OCI-LY1 (cell line): Measurements from ENCODE around the gene CD55.

Experiments used
- H2AFZ ChIP-seq: fragments of 200-600 bp; sonication (generic), shearing (Covaris generic); 2 replicates; pipeline ENCODE4 v1.6.0; 2014; ENCODE audit warnings: antibody characterized with exemption, mild to moderate bottlenecking, low read length
- H3F3A ChIP-seq: fragments of 200-600 bp; sonication (generic), shearing (Covaris generic); 2 replicates; pipeline ENCODE4 v1.6.0; 2014; ENCODE audit warnings: mild to moderate bottlenecking, antibody characterized with exemption, low read length, moderate library complexity; ENCODE audit not compliant: insufficient read depth
- H3K27ac ChIP-seq: fragments of 200-600 bp; sonication (generic); 2 replicates; pipeline ENCODE4 v1.5.1; 2014; ENCODE audit warnings: low read length, mixed run types, mild to moderate bottlenecking, low read depth; ENCODE audit not compliant: poor library complexity, severe bottlenecking
- H3K27me3 ChIP-seq: fragments of 200-600 bp; sonication (generic); 2 replicates; pipeline ENCODE4 v1.6.0; 2014; ENCODE audit warnings: antibody characterized with exemption, mild to moderate bottlenecking, low read length, moderate library complexity; ENCODE audit not compliant: insufficient read depth
- H3K36me3 ChIP-seq: fragments of 200-600 bp; sonication (generic); 2 replicates; pipeline ENCODE4 v1.6.1; 2014; ENCODE audit warnings: mild to moderate bottlenecking, antibody characterized with exemption, low read length, moderate library complexity, mixed read lengths; ENCODE audit not compliant: insufficient read depth
- H3K4me1 ChIP-seq: fragments of 200-600 bp; sonication (generic); 2 replicates; pipeline ENCODE4 v1.5.1; 2014; ENCODE audit warnings: mild to moderate bottlenecking, low read length, moderate library complexity; ENCODE audit not compliant: insufficient read depth, severe bottlenecking
- H3K4me2 ChIP-seq: fragments of 200-600 bp; sonication (generic), shearing (Covaris generic); 2 replicates; pipeline ENCODE4 v1.6.1; 2014; ENCODE audit warnings: low read length
- H3K4me3 ChIP-seq: fragments of 200-600 bp; sonication (generic); 2 replicates; pipeline ENCODE4 v1.5.1; 2014; ENCODE audit warnings: low read length, low read depth, mild to moderate bottlenecking, mixed read lengths; ENCODE audit not compliant: poor library complexity, severe bottlenecking
- H3K79me2 ChIP-seq: fragments of 200-600 bp; shearing (Covaris generic); 2 replicates; pipeline ENCODE4 v1.6.1; 2016; ENCODE audit warnings: mixed run types, low read length, mixed read lengths; ENCODE audit not compliant: insufficient read depth
- H3K9ac ChIP-seq: fragments of 200-600 bp; sonication (generic), shearing (Covaris generic); 2 replicates; pipeline ENCODE4 v1.6.1; 2014; ENCODE audit warnings: mild to moderate bottlenecking, low read length, mixed read lengths
- H3K9me2 ChIP-seq: fragments of 200-600 bp; sonication (generic), shearing (Covaris generic); 2 replicates; pipeline ENCODE4 v1.6.1; 2014; ENCODE audit warnings: low read depth, mild to moderate bottlenecking, low read length, mixed read lengths
- H3K9me3 ChIP-seq: fragments of 200-600 bp; shearing (Covaris generic); 2 replicates; pipeline ENCODE4 v1.6.1; 2014; ENCODE audit warnings: low read length, mixed read lengths
- H4K20me1 ChIP-seq: fragments of 200-600 bp; sonication (generic), shearing (Covaris generic); 2 replicates; pipeline ENCODE4 v1.6.0; 2016; ENCODE audit warnings: mild to moderate bottlenecking, low read length; ENCODE audit not compliant: insufficient read depth
- EZH2 ChIP-seq: fragments of 200-600 bp; sonication (generic), shearing (Covaris generic); IDR thresholded peaks from 2 replicates; pipeline ENCODE4 v1.8.0; 2017; ENCODE audit warnings: borderline replicate concordance, mixed run types, mild to moderate bottlenecking, antibody characterized with exemption, low read length, moderate library complexity, mixed read lengths
- TF ChIP-seq, protein P1 (sequence below): fragments of 200-600 bp; sonication (generic), shearing (Covaris generic); IDR thresholded peaks from 2 replicates; pipeline ENCODE4 v1.5.1; 2017; ENCODE audit warnings: mild to moderate bottlenecking, antibody characterized with exemption, low read length, moderate library complexity, mixed read lengths

Gene CD55

DNA sequence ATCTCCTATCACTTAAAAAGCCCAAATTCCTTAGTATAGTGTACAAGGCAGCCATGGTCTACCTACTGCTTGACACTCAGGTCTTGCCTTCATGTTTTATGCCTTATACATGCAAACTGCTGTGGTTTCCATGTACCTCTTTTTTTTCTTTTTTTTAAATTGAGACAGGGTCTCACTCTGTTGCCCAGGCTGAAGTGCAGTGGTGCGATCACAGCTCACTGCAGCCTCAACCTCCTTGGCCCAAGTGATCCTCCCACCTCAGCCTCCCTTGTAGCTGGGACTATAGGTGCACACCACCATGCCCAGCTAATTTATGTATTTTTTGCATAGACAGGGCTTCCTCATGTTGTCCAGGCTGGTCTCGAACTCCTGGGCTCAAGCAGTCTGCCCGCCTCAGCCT lies 8.0 kb downstream of the CD55 start:
- H3K79me2 ChIP-seq = no peaks in the 10 kb centered on the region
- peaks cover 53% of the 10 kb centered on the region for H3K36me3 ChIP-seq
- H3K9me3 ChIP-seq = peaks cover 10% of the 10 kb centered on the region; the same call in 1 of the 2 replicates
- H3K27ac ChIP-seq = no peak overlapping the region
- H4K20me1 ChIP-seq = no peaks in the 10 kb centered on the region
- H3K9ac ChIP-seq = no peak overlapping the region
- TF ChIP-seq, protein P1, sequence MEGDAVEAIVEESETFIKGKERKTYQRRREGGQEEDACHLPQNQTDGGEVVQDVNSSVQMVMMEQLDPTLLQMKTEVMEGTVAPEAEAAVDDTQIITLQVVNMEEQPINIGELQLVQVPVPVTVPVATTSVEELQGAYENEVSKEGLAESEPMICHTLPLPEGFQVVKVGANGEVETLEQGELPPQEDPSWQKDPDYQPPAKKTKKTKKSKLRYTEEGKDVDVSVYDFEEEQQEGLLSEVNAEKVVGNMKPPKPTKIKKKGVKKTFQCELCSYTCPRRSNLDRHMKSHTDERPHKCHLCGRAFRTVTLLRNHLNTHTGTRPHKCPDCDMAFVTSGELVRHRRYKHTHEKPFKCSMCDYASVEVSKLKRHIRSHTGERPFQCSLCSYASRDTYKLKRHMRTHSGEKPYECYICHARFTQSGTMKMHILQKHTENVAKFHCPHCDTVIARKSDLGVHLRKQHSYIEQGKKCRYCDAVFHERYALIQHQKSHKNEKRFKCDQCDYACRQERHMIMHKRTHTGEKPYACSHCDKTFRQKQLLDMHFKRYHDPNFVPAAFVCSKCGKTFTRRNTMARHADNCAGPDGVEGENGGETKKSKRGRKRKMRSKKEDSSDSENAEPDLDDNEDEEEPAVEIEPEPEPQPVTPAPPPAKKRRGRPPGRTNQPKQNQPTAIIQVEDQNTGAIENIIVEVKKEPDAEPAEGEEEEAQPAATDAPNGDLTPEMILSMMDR = no peak
- no peaks in the 10 kb centered on the region for H3K27me3 ChIP-seq
- no peak overlapping the region for H3K4me3 ChIP-seq
- no peaks in the 10 kb centered on the region for H3K4me1 ChIP-seq
- H3K9me2 ChIP-seq = no peaks in the 10 kb centered on the region
- no peaks in the 10 kb centered on the region for H3F3A ChIP-seq
- no peak overlapping the region for H2AFZ ChIP-seq
- H3K4me2 ChIP-seq = no peak overlapping the region

DNA sequence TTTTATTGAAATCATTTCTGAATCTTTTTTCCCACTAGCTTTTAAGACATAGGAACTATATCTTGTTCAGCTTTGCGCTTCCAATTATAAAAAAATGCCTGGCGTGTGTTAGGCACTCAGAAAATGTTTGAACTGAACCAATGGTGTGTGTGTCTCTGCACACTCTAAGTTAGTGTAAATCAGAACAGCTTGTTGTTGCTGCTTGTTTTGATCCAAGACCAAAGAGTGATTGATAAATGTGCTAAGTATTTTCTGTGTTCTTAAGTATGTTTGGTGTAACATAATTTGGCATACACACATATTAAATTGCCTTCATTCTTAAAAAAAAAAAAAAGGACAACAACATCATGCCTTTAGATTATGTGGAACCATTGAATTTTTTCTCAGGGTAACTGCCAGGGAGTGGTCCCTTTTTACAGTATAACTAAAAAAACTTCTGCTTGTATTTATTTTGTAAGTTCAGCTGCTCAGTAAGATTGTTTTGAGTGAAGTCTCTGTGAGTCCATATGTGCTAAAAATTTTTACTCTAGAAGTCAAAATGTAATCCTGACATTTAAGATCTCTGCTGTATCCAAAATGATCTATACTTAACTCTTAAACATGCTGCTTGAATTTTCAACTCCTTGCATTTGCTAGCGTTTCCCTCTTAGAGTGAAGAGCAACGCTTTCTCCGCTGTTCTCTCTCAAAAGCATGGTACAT lies 8.7 kb downstream of the CD55 start:
- Histone ChIP-seq H3K4me2 (no peak overlapping the region), H3K4me3 (no peak overlapping the region), H3K27ac (no peak overlapping the region), H3K4me1 (no peaks in the 10 kb centered on the region), H3K79me2 (no peaks in the 10 kb centered on the region), H3F3A (no peaks in the 10 kb centered on the region), H3K36me3 (peaks cover 53% of the 10 kb centered on the region), H3K9me3 (peaks cover 10% of the 10 kb centered on the region; the same call in 1 of the 2 replicates), H3K27me3 (no peaks in the 10 kb centered on the region), H4K20me1 (no peaks in the 10 kb centered on the region), H3K9me2 (no peaks in the 10 kb centered on the region), H3K9ac (no peak overlapping the region), H2AFZ (no peak overlapping the region)
- TF ChIP-seq, protein P1 = no peak
- TF ChIP-seq EZH2 = no peak

DNA sequence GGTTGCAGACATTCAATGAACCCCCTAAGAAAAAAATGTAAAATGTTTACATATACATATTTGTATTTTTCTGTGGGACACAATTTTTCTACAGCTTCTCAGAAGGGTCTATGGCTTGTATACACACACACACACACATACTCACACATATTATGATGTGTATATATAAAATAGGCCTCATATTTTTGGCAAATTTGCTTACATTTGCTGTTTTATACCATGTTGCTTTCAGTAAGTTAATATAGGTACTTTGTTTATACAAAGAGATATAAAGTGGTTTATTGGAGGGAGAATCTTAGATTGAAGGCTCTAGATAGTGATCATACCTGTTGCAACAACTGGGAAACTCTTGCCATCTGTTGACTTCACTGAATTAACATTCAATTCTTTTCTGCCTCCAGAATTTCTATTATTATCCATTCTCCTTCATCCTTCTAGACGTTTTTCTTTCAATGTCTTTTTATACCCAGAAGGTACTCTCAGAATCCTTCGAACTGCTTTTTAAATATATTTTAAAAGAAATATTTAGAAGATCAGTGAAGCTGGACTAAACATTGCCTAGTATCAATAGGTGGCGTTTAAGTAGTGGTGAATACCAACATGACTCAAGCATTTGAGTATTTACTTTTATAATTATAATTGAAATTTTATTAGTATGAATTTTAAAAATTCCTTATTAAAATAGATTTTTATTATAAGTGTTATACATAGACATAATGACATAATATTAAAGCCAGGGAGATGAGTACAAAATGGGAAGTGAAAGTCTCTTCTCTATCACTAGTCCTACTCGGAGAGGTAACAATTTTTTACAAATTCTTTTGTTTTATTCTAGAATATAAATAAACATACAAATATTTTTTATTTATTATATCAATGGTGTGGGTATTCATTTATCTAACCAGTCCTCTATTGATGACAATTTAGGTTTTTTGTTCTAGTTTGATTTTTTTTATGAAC lies 10.2 kb downstream of the CD55 start:
- H3K9me3 ChIP-seq = peaks cover 10% of the 10 kb centered on the region; the same call in 1 of the 2 replicates
- H3F3A ChIP-seq = no peaks in the 10 kb centered on the region
- H3K27me3 ChIP-seq = no peaks in the 10 kb centered on the region
- H4K20me1 ChIP-seq = no peaks in the 10 kb centered on the region
- H3K36me3 ChIP-seq = peaks cover 44% of the 10 kb centered on the region
- H3K4me2 ChIP-seq = no peak overlapping the region
- H3K9ac ChIP-seq = no peak overlapping the region
- H3K4me1 ChIP-seq = peaks cover 12% of the 10 kb centered on the region
- H2AFZ ChIP-seq = no peak overlapping the region
- no peaks in the 10 kb centered on the region for H3K9me2 ChIP-seq
- no peaks in the 10 kb centered on the region for H3K79me2 ChIP-seq
- H3K4me3 ChIP-seq = no peak overlapping the region
- TF ChIP-seq EZH2 = no peak
- TF ChIP-seq, protein P1 = no peak
- H3K27ac ChIP-seq = no peak overlapping the region
